Body of pancreas (tissue), 4 donors: ENCODE measurements around the gene PDE10A.

ENCODE experiments used
- POLR2A ChIP-seq, 3 donors: fragments of 450-650 bp; IDR thresholded peaks; one replicate each; pipeline ENCODE4 v1.6.1; 2016; ENCODE audit warnings: antibody characterized with exemption in 3 of 3, mild to moderate bottlenecking in 2 of 3
- TF ChIP-seq, protein P1 (sequence below), 7 experiments: fragments of 450-650 bp in 4 of 7; fragments of 200-600 bp in 3 of 7; sonication (generic) in 3 of 7; IDR thresholded peaks; one replicate each; pipeline ENCODE4 v1.5.1; 2016 to 2019; ENCODE audit warnings: antibody characterized with exemption in 7 of 7

DNA sequence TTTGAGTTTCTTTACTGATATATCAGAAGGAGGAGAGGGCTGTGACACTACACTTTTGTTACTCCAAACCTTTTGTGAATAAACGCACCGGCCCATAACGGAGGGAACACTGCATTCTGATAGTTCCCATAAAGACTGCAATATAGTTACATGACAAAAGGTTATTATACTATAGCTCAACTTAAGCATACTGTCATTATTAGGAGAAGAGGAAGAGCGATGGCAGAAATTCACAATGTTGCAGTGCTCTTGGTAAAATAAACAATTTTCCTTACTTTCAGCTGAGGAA lies 2.3 kb upstream of the PDE10A start:
- TF ChIP-seq, protein P1, sequence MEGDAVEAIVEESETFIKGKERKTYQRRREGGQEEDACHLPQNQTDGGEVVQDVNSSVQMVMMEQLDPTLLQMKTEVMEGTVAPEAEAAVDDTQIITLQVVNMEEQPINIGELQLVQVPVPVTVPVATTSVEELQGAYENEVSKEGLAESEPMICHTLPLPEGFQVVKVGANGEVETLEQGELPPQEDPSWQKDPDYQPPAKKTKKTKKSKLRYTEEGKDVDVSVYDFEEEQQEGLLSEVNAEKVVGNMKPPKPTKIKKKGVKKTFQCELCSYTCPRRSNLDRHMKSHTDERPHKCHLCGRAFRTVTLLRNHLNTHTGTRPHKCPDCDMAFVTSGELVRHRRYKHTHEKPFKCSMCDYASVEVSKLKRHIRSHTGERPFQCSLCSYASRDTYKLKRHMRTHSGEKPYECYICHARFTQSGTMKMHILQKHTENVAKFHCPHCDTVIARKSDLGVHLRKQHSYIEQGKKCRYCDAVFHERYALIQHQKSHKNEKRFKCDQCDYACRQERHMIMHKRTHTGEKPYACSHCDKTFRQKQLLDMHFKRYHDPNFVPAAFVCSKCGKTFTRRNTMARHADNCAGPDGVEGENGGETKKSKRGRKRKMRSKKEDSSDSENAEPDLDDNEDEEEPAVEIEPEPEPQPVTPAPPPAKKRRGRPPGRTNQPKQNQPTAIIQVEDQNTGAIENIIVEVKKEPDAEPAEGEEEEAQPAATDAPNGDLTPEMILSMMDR (IDR thresholded peaks at IDR 0.05): no peak
- TF ChIP-seq POLR2A (IDR thresholded peaks at IDR 0.05): no peak
